RWPE2 (cell line): ENCODE data around the gene DUOX2.
A peak's percentile ranks its signal among the peaks of the same experiment; 100 is the strongest.

Experiments
- ATAC-seq: fragments of 200-7000 bp; cut with Tn5 transposase; 3 replicates; pipeline ENCODE4 v1.9.1; 2021; ENCODE audit warnings: low read depth
- DNase-seq: peaks from one replicate; pipeline ENCODE4 v3.0.0-alpha.2; 2020; ENCODE audit warnings: low spot score
- H3K27ac ChIP-seq: fragments of 450-650 bp; 2 replicates; pipeline ENCODE4 v1.5.1; 2017; ENCODE audit warnings: mild to moderate bottlenecking; ENCODE audit not compliant: poor library complexity, severe bottlenecking
- H3K27me3 ChIP-seq: fragments of 250-450 bp; sonication (Bioruptor Pico); 2 replicates; pipeline ENCODE4 v1.5.1; 2021; ENCODE audit warnings: mild to moderate bottlenecking, moderate library complexity; ENCODE audit not compliant: insufficient read depth, poor library complexity, severe bottlenecking
- H3K36me3 ChIP-seq: fragments of 250-450 bp; sonication (Bioruptor Pico); 2 replicates; pipeline ENCODE4 v1.5.1; 2020; ENCODE audit warnings: low read depth, mild to moderate bottlenecking, moderate library complexity
- H3K4me1 ChIP-seq: fragments of 250-450 bp; sonication (Bioruptor Pico); 2 replicates; pipeline ENCODE4 v1.5.1; 2021; ENCODE audit warnings: mild to moderate bottlenecking, moderate library complexity; ENCODE audit not compliant: insufficient read depth, poor library complexity, severe bottlenecking
- H3K4me3 ChIP-seq: fragments of 250-450 bp; sonication (Bioruptor Pico); 2 replicates; pipeline ENCODE4 v1.5.1; 2021; ENCODE audit warnings: mild to moderate bottlenecking, moderate library complexity; ENCODE audit not compliant: severe bottlenecking
- H3K9me3 ChIP-seq: fragments of 250-450 bp; sonication (Bioruptor Pico); 2 replicates; pipeline ENCODE4 v1.5.1; 2021; ENCODE audit warnings: mild to moderate bottlenecking, moderate library complexity; ENCODE audit not compliant: severe bottlenecking
- CTCF ChIP-seq: fragments of 450-650 bp; IDR thresholded peaks from one replicate; pipeline ENCODE4 v1.5.1; 2017; ENCODE audit warnings: mild to moderate bottlenecking, moderate library complexity; ENCODE audit not compliant: poor library complexity, severe bottlenecking

The DUOX2 gene

GRCh38 chr15:45101749-45102148 is 12.2 kb downstream of the DUOX2 start:
- H3K27ac ChIP-seq, result no peak overlapping the region
- no peaks in the 10 kb centered on the region for H3K4me1 ChIP-seq
- no peaks in the 10 kb centered on the region for H3K9me3 ChIP-seq
- no peak for DNase-seq
- H3K27me3 ChIP-seq, result no peaks in the 10 kb centered on the region
- ATAC-seq, result no peak
- TF ChIP-seq CTCF, result no peak
- no peak overlapping the region for H3K4me3 ChIP-seq
- no peaks in the 10 kb centered on the region for H3K36me3 ChIP-seq

- H3K27ac ChIP-seq, result no peak overlapping the region
Observed at GRCh38 chr15:45100884-45101625, 12.9 kb downstream of the DUOX2 start.

GRCh38 chr15:45099549-45100165 is 14.3 kb downstream of the DUOX2 start:
- Histone ChIP-seq H3K4me3 (no peak overlapping the region), H3K4me1 (no peaks in the 10 kb centered on the region), H3K36me3 (no peaks in the 10 kb centered on the region), H3K9me3 (no peaks in the 10 kb centered on the region), H3K27me3 (no peaks in the 10 kb centered on the region), H3K27ac (no peak overlapping the region)
- no peak for ATAC-seq
- no peak for DNase-seq
- TF ChIP-seq CTCF, result no peak

More at GRCh38 chr15:45100884-45101625, 12.9 kb downstream of the DUOX2 start:
- H3K4me3 ChIP-seq, result no peak overlapping the region
- TF ChIP-seq CTCF, result no peak
- DNase-seq (no peak), ATAC-seq (peak; percentile 18; the same call in 1 of the 3 replicates)
- H3K27me3 ChIP-seq, result no peaks in the 10 kb centered on the region
- no peaks in the 10 kb centered on the region for H3K36me3 ChIP-seq
- H3K4me1 ChIP-seq, result no peaks in the 10 kb centered on the region
- H3K9me3 ChIP-seq, result no peaks in the 10 kb centered on the region

GRCh38 chr15:45097466-45097865 is 16.5 kb downstream of the DUOX2 start:
- H3K4me1 ChIP-seq, result no peaks in the 10 kb centered on the region
- no peaks in the 10 kb centered on the region for H3K36me3 ChIP-seq
- H3K4me3 ChIP-seq, result no peak overlapping the region
- no peaks in the 10 kb centered on the region for H3K9me3 ChIP-seq
- ATAC-seq (no peak), DNase-seq (no peak)
- H3K27ac ChIP-seq, result no peak overlapping the region
- H3K27me3 ChIP-seq, result no peaks in the 10 kb centered on the region
- TF ChIP-seq CTCF, result no peak

- Histone ChIP-seq H3K4me3 (no peak overlapping the region), H3K36me3 (no peaks in the 10 kb centered on the region), H3K4me1 (no peaks in the 10 kb centered on the region), H3K9me3 (no peaks in the 10 kb centered on the region), H3K27ac (no peak overlapping the region), H3K27me3 (no peaks in the 10 kb centered on the region)
- no peak for TF ChIP-seq CTCF
- DNase-seq (no peak), ATAC-seq (no peak)
Observed at GRCh38 chr15:45095661-45096060, 18.3 kb downstream of the DUOX2 start.
